ENCODE measurements around the gene KICS2. TPM values are rescaled to one million over a fixed set of nuclear protein-coding genes. Genes with fewer than 3 reads are reported as not detected.

KICS2 gene
- polyA plus RNA-seq, 1 experiment: 3.3 TPM

DNA sequence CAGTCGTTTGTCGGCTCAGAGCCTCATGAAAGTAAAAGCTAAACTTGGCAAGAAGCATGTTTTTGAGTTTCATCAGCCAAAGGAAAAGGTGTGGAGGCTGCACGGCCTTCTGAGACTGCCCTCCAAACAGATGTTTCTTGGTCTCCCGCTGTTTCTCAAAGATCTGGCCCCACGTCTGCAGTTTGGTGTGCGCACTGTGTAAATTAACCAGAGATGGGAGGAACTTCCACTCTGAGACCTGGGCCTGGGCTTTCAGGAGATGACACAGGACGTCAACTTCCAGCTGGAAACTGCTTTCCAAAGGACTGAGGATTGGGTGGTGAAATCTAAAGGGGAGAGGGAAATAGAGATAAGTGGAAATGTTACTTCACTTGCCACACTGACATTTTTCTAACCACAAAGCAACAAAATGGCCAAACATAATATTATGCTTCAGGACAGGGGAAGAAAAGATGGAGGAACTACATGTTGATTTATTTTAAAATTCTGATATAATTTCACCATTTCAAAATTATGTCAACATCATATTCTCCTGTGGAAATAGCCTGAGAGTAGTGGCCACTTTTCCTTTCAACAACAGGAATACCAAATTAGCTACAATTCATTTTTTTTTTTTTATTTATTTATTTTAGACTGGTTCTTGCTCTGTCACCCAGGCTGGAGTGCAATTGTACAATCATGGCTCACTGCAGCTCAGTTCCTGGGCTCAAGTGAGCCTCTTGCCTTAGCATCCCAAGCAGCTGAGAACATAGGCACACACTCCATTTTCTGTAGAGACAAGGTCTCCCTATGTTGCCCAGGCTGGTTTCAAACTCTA, 27.6 kb downstream of the KICS2 start:
- H3K4me3 ChIP-seq (ENCODE audit: low read depth, low read length): no peak overlapping the region
- ChIA-PET POLR2A (no interaction called here), CTCF (interaction anchor here (0.6 kb wide), 1 partner anchor 162 kb away, joined by 3 read pairs; no protein-coding TSS in a partner anchor)

DNA sequence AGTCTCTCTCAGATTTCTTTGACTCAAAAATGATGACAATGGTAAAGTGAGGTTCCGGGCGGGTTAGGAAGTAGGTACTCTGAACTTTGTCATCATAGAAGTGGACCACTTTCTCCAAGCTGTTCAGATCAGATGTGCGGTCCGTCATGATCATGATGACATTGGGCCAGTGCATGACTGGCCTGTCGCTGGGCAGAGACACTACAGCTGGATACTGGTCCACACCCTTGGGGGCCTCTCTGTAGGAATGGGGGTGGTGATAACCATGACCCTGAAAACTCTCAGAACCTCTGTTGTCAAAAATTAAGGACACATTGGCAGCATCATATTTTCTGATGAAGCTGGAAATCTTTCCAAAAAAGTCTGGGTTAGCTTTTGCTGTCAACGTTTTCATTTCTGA, 28.2 kb downstream of the KICS2 start:
- TF ChIP-seq, protein P1, sequence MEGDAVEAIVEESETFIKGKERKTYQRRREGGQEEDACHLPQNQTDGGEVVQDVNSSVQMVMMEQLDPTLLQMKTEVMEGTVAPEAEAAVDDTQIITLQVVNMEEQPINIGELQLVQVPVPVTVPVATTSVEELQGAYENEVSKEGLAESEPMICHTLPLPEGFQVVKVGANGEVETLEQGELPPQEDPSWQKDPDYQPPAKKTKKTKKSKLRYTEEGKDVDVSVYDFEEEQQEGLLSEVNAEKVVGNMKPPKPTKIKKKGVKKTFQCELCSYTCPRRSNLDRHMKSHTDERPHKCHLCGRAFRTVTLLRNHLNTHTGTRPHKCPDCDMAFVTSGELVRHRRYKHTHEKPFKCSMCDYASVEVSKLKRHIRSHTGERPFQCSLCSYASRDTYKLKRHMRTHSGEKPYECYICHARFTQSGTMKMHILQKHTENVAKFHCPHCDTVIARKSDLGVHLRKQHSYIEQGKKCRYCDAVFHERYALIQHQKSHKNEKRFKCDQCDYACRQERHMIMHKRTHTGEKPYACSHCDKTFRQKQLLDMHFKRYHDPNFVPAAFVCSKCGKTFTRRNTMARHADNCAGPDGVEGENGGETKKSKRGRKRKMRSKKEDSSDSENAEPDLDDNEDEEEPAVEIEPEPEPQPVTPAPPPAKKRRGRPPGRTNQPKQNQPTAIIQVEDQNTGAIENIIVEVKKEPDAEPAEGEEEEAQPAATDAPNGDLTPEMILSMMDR (IDR thresholded peaks at IDR 0.05; ENCODE audit: low read depth, low read length): no peak
- Histone ChIP-seq H3K4me3 (ENCODE audit: low read depth, low read length) (no peak overlapping the region), H3K27me3 (ENCODE audit: control insufficient read depth, insufficient read depth, low read length) (no peaks in the 10 kb centered on the region), H3K27ac (ENCODE audit: low read depth, low read length) (no peak overlapping the region), H3K9me3 (ENCODE audit: control insufficient read depth, insufficient read depth, low read length) (no peaks in the 10 kb centered on the region)
- ChIA-PET CTCF (interaction anchor here (0.6 kb wide), 1 partner anchor 162 kb away, joined by 3 read pairs; no protein-coding TSS in a partner anchor), POLR2A (no interaction called here)
- no peak for DNase-seq (ENCODE audit: low read depth, low spot score)

More for the DNA sequence above, 27.6 kb downstream of the KICS2 start:
- H3K9me3 ChIP-seq (ENCODE audit: control insufficient read depth, insufficient read depth, low read length): no peaks in the 10 kb centered on the region
- TF ChIP-seq, protein P1 (IDR thresholded peaks at IDR 0.05; ENCODE audit: low read depth, low read length): no peak
- H3K27me3 ChIP-seq (ENCODE audit: control insufficient read depth, insufficient read depth, low read length): no peaks in the 10 kb centered on the region
- DNase-seq (ENCODE audit: low read depth, low spot score): no peak
- no peak overlapping the region for H3K27ac ChIP-seq (ENCODE audit: low read depth, low read length)

GRCh38 chr12:64192644-64193444, 29.3 kb downstream of the KICS2 start:
- TF ChIP-seq, protein P1 (IDR thresholded peaks at IDR 0.05; ENCODE audit: low read depth, low read length): no peak
- CTCF ChIA-PET: no interaction called here
- Histone ChIP-seq H3K27ac (ENCODE audit: low read depth, low read length) (no peak overlapping the region), H3K4me3 (ENCODE audit: low read depth, low read length) (no peak overlapping the region), H3K27me3 (ENCODE audit: control insufficient read depth, insufficient read depth, low read length) (no peaks in the 10 kb centered on the region), H3K9me3 (ENCODE audit: control insufficient read depth, insufficient read depth, low read length) (no peaks in the 10 kb centered on the region)
- DNase-seq (ENCODE audit: low read depth, low spot score): no peak
- POLR2A ChIA-PET: no interaction called here

DNA sequence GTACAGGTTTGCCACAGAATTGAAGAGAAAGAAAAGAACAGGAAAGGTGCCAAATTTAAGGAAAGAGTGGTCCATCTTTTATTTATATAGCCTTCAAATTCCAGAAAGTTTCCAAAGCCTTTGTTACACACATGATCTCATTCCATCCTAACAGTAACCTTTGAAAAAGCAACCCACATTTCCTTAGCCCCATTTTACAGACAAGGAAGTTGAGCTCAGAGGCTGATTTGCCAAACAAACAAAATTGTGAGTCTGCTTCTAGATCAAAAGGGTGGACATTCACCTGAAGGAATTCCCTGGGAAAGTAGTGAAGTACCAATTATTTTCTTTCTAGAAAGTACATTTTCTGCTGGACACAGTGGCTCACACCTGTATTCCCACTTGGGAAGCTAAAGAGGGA, 32.0 kb downstream of the KICS2 start:
- ChIA-PET POLR2A (interaction anchor here (0.6 kb wide), 1 partner anchor 28 kb away, joined by 4 read pairs; no protein-coding TSS in a partner anchor), CTCF (no interaction called here)
- no peak for DNase-seq (ENCODE audit: low read depth, low spot score)
- Histone ChIP-seq H3K27ac (ENCODE audit: low read depth, low read length) (no peak overlapping the region), H3K4me3 (ENCODE audit: low read depth, low read length) (no peak overlapping the region), H3K9me3 (ENCODE audit: control insufficient read depth, insufficient read depth, low read length) (no peaks in the 10 kb centered on the region), H3K27me3 (ENCODE audit: control insufficient read depth, insufficient read depth, low read length) (no peaks in the 10 kb centered on the region)
- TF ChIP-seq, protein P1 (IDR thresholded peaks at IDR 0.05; ENCODE audit: low read depth, low read length): no peak

- ChIA-PET CTCF (no interaction called here), POLR2A (no interaction called here)
- Histone ChIP-seq H3K4me3 (ENCODE audit: low read depth, low read length) (no peak overlapping the region), H3K27ac (ENCODE audit: low read depth, low read length) (no peak overlapping the region), H3K9me3 (ENCODE audit: control insufficient read depth, insufficient read depth, low read length) (no peaks in the 10 kb centered on the region), H3K27me3 (ENCODE audit: control insufficient read depth, insufficient read depth, low read length) (no peaks in the 10 kb centered on the region)
- TF ChIP-seq, protein P1 (IDR thresholded peaks at IDR 0.05; ENCODE audit: low read depth, low read length): no peak
- DNase-seq (ENCODE audit: low read depth, low spot score): no peak
Measured at GRCh38 chr12:64189530-64189929, 32.6 kb downstream of the KICS2 start.
